ENCODE results near the gene PEMT. TPM values are rescaled to one million over a fixed set of nuclear protein-coding genes. Genes with fewer than 3 reads are reported as not detected.

PEMT gene
- total and polyA plus RNA-seq, 9 of the 15 experiments (the other 6 are each of a cell fraction or from before 2014, with no cell fraction given) = 1.4 to 36.4 (median 13.6) TPM

- ATAC-seq = no peak
- Histone ChIP-seq H3K27me3 (ENCODE audit: control insufficient read depth in 2 of 2, insufficient read depth in 2 of 2, low read length in 2 of 2) (no peaks in the 10 kb centered on the region), H3K79me2 (ENCODE audit: control insufficient read depth, insufficient read depth, low read length) (peaks cover 5% of the 10 kb centered on the region; the same call in 2 of the 3 replicates), H2AFZ (ENCODE audit: low read depth, low read length) (no peak overlapping the region), H3K4me1 (replicated peaks in 1 of 2; ENCODE audit: control insufficient read depth in 2 of 2, insufficient read depth in 2 of 2, low read length in 2 of 2) (peaks cover 0 to 20% of the 10 kb centered on the region in 2 experiments; a peak in 3 of 5 replicates), H3K9me1 (ENCODE audit: control insufficient read depth, insufficient read depth, low read length) (no peaks in the 10 kb centered on the region), H3K36me3 (ENCODE audit: control insufficient read depth, insufficient read depth, low read length) (peaks cover 49% of the 10 kb centered on the region; the same call in 2 of the 3 replicates), H3K4me2 (ENCODE audit: insufficient read depth, low read length) (no peak overlapping the region), H4K20me1 (replicated peaks; ENCODE audit: control insufficient read depth, insufficient read depth, low read length) (no peaks in the 10 kb centered on the region), H3K27ac (ENCODE audit: extremely low read depth, low read depth, low read length) (no peak overlapping the region), H3K9me3 (replicated peaks; ENCODE audit: control insufficient read depth, insufficient read depth, low read depth, low read length) (no peaks in the 10 kb centered on the region), H3K4me3 (no peak overlapping the region), H3K9ac (ENCODE audit: insufficient read depth in 1 of 2, low read depth in 2 of 2, low read length in 2 of 2) (no peak overlapping the region)
- no peak for DNase-seq (ENCODE audit: extremely low read depth in 1 of 4, low spot score in 3 of 4)
- TSS peak; percentile 26 for BruUV-seq (replicated peaks)
- 90% methylated on average over 6 of the region's 9 CpGs for WGBS (ENCODE audit: insufficient coverage, low coverage, missing lambda C conversion rate)
- ChIA-PET CTCF (ENCODE audit: low intra/inter-chr PET ratio) (no interaction called here), POLR2A (no interaction called here)
- TF ChIP-seq ATF4 (CRISPR knock-in tag; IDR thresholded peaks at IDR 0.05) (no peak), ZFPM2 (CRISPR knock-in tag; IDR thresholded peaks at IDR 0.05) (no peak), GABPB1 (CRISPR knock-in tag; IDR thresholded peaks at IDR 0.05) (no peak), U2AF1 (optimal IDR thresholded peaks at IDR 0.05; ENCODE audit: low read depth, low read length) (no peak), PHF21A (IDR thresholded peaks at IDR 0.05; ENCODE audit: borderline replicate concordance, low read depth) (no peak), NFIX (CRISPR knock-in tag; IDR thresholded peaks at IDR 0.05; ENCODE audit: low read depth) (no peak), SPI1 (IDR thresholded peaks at IDR 0.05; ENCODE audit: borderline replicate concordance, low read depth, low read length) (no peak), SRSF3 (IDR thresholded peaks at IDR 0.05; ENCODE audit: insufficient read depth, low read length) (no peak), KLF10 (CRISPR knock-in tag; IDR thresholded peaks at IDR 0.05) (no peak), ZNF12 (CRISPR knock-in tag; IDR thresholded peaks at IDR 0.05) (no peak), SLC30A9 (CRISPR knock-in tag; IDR thresholded peaks at IDR 0.05) (no peak), ZNF175 (CRISPR knock-in tag; IDR thresholded peaks at IDR 0.05; ENCODE audit: low read depth) (no peak), MXD1 (CRISPR knock-in tag; IDR thresholded peaks at IDR 0.05; ENCODE audit: borderline replicate concordance, poor library complexity, severe bottlenecking) (no peak), MEF2D (tag; conservative IDR thresholded peaks at IDR 0.05; ENCODE audit: low read depth) (no peak), ZNF445 (CRISPR knock-in tag; IDR thresholded peaks at IDR 0.05; ENCODE audit: low read depth) (no peak), ZNF551 (CRISPR knock-in tag; IDR thresholded peaks at IDR 0.05) (no peak), RBM25 (IDR thresholded peaks at IDR 0.05; ENCODE audit: low read depth, low read length, severe bottlenecking) (no peak)
- intact Hi-C loops (cut with micrococcal nuclease) = no loop called here
- no peak for FAIRE-seq
- in situ Hi-C loops (cut with MboI) = no loop called here
Observed at GRCh38 chr17:17492571-17492970, 98.9 kb downstream of the PEMT start.

All from K562 (cell line).